Colon (tissue), 2 donors: Measurements from ENCODE around the gene CNDP1.
"Not testable (repeated sequence)": the region's sequence is repeated elsewhere in the genome, so short reads cannot be mapped to it uniquely, and the experiment has no call there.

ENCODE experiments used
- FAIRE-seq: peaks from 2 replicates; lab custom pipeline; 2012; peaks lifted over from hg19 to GRCh38; lab: Jason Lieb, UNC
- donor health status: control.
- donor health status: control.

The CNDP1 gene

GRCh38 chr18:74546751-74547530, 12.6 kb downstream of the CNDP1 start:
- FAIRE-seq, result no peak

GRCh38 chr18:74547860-74548259, 13.6 kb downstream of the CNDP1 start:
- FAIRE-seq, result no peak

- no peak for FAIRE-seq
Measured at GRCh38 chr18:74549591-74550104, 15.3 kb downstream of the CNDP1 start.

GRCh38 chr18:74550886-74551285, 16.6 kb downstream of the CNDP1 start:
- FAIRE-seq, result no peak

- FAIRE-seq, result no peak
Measured at GRCh38 chr18:74551452-74551851, 17.2 kb downstream of the CNDP1 start.

GRCh38 chr18:74551936-74552555, 17.7 kb downstream of the CNDP1 start:
- peak; percentile 18 for FAIRE-seq

GRCh38 chr18:74556126-74556525, 21.8 kb downstream of the CNDP1 start:
- FAIRE-seq, result no peak

GRCh38 chr18:74558096-74558495, 23.8 kb downstream of the CNDP1 start:
- no peak for FAIRE-seq

GRCh38 chr18:74562131-74562730, 27.9 kb downstream of the CNDP1 start:
- FAIRE-seq, result no peak

GRCh38 chr18:74562775-74563174, 28.5 kb downstream of the CNDP1 start:
- FAIRE-seq, result no peak

- no peak for FAIRE-seq
Measured at GRCh38 chr18:74563999-74564398, 29.7 kb downstream of the CNDP1 start.

- not testable (repeated sequence) for FAIRE-seq
Measured at GRCh38 chr18:74565164-74565563, 30.9 kb downstream of the CNDP1 start.

GRCh38 chr18:74565993-74566392, 31.7 kb downstream of the CNDP1 start:
- not testable (repeated sequence) for FAIRE-seq

GRCh38 chr18:74567822-74568221, 33.5 kb downstream of the CNDP1 start:
- FAIRE-seq, result no peak

GRCh38 chr18:74569401-74569800, 35.1 kb downstream of the CNDP1 start:
- FAIRE-seq, result no peak

- FAIRE-seq, result no peak
Measured at GRCh38 chr18:74570266-74570665, 36.0 kb downstream of the CNDP1 start.

- FAIRE-seq, result no peak
Measured at GRCh38 chr18:74571895-74572680, 37.8 kb downstream of the CNDP1 start.

- no peak for FAIRE-seq
Measured at GRCh38 chr18:74573053-74573452, 38.8 kb downstream of the CNDP1 start.

GRCh38 chr18:74574916-74575315, 40.6 kb downstream of the CNDP1 start:
- FAIRE-seq, result no peak

GRCh38 chr18:74577019-74577418, 42.7 kb downstream of the CNDP1 start:
- FAIRE-seq, result no peak

GRCh38 chr18:74579496-74580065, 45.3 kb downstream of the CNDP1 start:
- no peak for FAIRE-seq

GRCh38 chr18:74582642-74583041, 48.3 kb downstream of the CNDP1 start:
- no peak for FAIRE-seq
